Measurements from ENCODE around the gene TEX35.

TEX35 gene

GRCh38 chr1:178516110-178516509 is 3.2 kb downstream of the TEX35 start:
- no peak overlapping the region for H3K4me3 ChIP-seq (ENCODE audit: low read depth, low read length)
- no peak for DNase-seq (ENCODE audit: low read depth)
- TF ChIP-seq CTCF (conservative IDR thresholded peaks at IDR 0.05; ENCODE audit: low read depth, low read length), result no peak

- TF ChIP-seq CTCF (conservative IDR thresholded peaks at IDR 0.05; ENCODE audit: low read depth, low read length), result no peak
- no peak for DNase-seq (ENCODE audit: low read depth)
- no peak overlapping the region for H3K4me3 ChIP-seq (ENCODE audit: low read depth, low read length)
Measured at GRCh38 chr1:178518894-178519293, 6.0 kb downstream of the TEX35 start.

GRCh38 chr1:178520803-178521202 is 7.9 kb downstream of the TEX35 start:
- H3K4me3 ChIP-seq (ENCODE audit: low read depth, low read length), result no peak overlapping the region
- TF ChIP-seq CTCF (conservative IDR thresholded peaks at IDR 0.05; ENCODE audit: low read depth, low read length), result no peak
- DNase-seq (ENCODE audit: low read depth), result no peak

GRCh38 chr1:178521241-178521640 is 8.3 kb downstream of the TEX35 start:
- no peak for TF ChIP-seq CTCF (conservative IDR thresholded peaks at IDR 0.05; ENCODE audit: low read depth, low read length)
- DNase-seq (ENCODE audit: low read depth), result no peak
- no peak overlapping the region for H3K4me3 ChIP-seq (ENCODE audit: low read depth, low read length)

GRCh38 chr1:178527117-178527516 is 14.2 kb downstream of the TEX35 start:
- DNase-seq (ENCODE audit: low read depth), result no peak
- H3K4me3 ChIP-seq (ENCODE audit: low read depth, low read length), result no peak overlapping the region
- TF ChIP-seq CTCF (conservative IDR thresholded peaks at IDR 0.05; ENCODE audit: low read depth, low read length), result no peak

GRCh38 chr1:178528228-178528952 is 15.5 kb downstream of the TEX35 start:
- H3K4me3 ChIP-seq (ENCODE audit: low read depth, low read length), result no peak overlapping the region
- no peak for DNase-seq (ENCODE audit: low read depth)
- TF ChIP-seq CTCF (conservative IDR thresholded peaks at IDR 0.05; ENCODE audit: low read depth, low read length), result no peak

GRCh38 chr1:178528953-178529335 is 16.0 kb downstream of the TEX35 start:
- DNase-seq (ENCODE audit: low read depth), result no peak
- H3K4me3 ChIP-seq (ENCODE audit: low read depth, low read length), result no peak overlapping the region
- TF ChIP-seq CTCF (conservative IDR thresholded peaks at IDR 0.05; ENCODE audit: low read depth, low read length), result no peak

All from choroid plexus epithelial cell (primary cell).